GM19238 (cell line): ENCODE measurements around the gene SF3B1.
"Not testable (repeated sequence)": the region's sequence is repeated elsewhere in the genome, so short reads cannot be mapped to it uniquely, and the experiment has no call there.

Experiments
- DNase-seq: peaks from one replicate; pipeline ENCODE4 v3.0.0; 2011; ENCODE audit warnings: low spot score; ENCODE audit not compliant: insufficient read length

Gene SF3B1

GRCh38 chr2:197345846-197346370, 88.9 kb downstream of the SF3B1 start:
- DNase-seq = no peak

- not testable (repeated sequence) for DNase-seq
These were observed 90.9 kb downstream of the SF3B1 start for GRCh38 chr2:197343968-197344367.

GRCh38 chr2:197340591-197340990, 94.2 kb downstream of the SF3B1 start:
- no peak for DNase-seq
